GM19328 (cell line): ENCODE results near the gene ARAP1.

Experiments used
- ATAC-seq: cut with Tn5 transposase; IDR thresholded peaks from one replicate; pipeline ENCODE4 v1.9.1; 2021; ENCODE audit warnings: mild to moderate bottlenecking, moderate library complexity; ENCODE audit not compliant: unreplicated experiment

The ARAP1 gene

DNA sequence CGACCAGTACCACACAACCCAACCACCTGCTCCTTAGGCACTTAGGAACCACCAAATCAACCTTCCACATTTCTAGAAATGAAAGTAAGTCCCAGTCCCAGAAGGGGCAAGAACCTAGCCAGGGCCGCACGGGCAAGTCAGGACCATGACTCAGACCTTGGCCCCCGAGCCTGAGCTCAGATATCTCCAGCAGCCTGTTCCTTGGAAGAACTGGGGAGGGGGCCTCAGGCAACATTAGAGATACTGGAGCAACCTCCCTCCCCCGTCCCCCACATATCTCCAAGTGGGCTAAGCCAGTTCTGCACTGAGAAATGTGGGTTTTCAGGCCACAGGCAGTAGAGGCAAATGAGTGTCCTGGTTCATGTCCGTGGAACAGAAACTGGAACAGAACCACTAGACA, 7.7 kb downstream of the ARAP1 start:
- no peak for ATAC-seq

DNA sequence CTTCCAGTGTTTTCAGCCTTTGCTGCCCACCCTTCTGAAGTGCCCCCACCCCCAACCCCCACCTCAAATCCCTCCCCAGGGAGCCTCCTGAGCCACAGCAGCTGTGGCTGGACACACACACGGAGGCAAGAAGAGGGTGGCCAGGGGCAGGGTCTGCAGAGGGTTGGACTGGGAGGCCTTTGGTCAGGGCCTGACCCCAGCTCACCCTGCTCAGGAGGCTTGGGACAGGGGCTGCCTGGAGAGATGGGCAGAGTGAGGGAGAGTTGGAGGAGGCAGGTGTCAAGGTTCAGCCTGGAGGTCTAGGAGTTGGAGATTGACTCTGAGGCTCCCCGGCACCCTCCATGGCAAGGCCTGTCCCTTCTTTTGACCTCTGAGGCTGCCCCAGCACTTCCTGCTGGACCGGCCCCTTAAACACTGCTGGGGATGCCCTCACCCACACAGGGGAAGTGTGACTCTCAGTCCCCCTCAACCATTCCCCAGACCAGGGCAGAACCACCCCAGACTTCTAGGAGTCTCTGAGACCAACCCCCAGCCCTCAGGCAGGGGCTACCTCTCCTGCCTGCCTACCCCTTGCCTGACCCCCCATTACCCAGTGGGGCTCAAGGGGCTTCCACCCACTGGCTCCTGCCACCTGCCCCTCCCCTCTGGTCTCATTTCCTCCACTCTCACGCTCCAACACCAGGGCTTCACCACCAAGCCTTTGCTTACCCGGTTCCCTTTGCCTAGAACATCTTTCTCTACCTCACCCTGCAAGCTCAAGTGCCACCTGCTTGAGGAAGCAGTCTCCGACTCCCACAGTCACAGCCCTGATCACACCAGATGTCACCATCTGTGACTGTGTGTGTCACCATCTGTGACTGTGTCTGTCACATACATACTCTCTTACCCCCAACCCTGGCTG, 8.6 kb downstream of the ARAP1 start:
- ATAC-seq, result peak; percentile 53

DNA sequence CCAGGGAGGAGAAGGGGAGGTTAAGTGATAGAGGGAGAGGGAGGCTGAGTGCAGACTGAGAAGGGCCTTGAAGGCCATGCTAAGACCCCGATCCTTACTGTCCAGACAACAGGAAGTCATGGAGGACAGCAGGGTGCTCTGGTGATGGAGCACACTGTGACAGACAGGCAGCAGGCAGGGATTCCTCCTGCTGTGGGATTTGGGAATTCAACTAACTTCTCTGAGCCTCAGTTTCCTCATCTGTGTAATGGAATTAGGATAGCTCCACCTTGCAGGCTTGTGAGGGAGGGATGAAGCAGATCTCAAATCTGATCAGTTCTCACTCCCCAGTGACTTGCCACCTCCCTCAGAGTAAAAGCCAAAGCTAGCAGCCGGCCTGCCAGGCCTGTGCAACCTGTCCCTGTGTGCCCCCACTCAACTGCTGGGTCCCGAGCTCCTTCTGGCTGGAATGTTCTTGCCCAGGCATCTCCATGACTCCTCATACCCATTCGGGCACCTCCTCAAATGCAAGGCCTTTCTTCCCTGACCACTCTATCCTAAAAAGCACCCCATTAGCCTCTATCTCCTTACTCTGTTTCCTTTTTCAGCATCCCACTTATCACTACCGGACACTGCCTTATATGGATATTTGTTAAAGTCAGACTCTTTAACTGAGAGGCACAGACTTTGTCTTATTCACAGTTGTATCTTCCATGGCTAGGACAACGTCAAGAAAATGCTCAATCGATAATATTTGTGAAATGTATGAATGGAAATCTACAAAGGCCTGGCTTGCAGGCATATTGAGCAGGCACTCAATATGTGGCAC, 9.5 kb downstream of the ARAP1 start:
- no peak for ATAC-seq

DNA sequence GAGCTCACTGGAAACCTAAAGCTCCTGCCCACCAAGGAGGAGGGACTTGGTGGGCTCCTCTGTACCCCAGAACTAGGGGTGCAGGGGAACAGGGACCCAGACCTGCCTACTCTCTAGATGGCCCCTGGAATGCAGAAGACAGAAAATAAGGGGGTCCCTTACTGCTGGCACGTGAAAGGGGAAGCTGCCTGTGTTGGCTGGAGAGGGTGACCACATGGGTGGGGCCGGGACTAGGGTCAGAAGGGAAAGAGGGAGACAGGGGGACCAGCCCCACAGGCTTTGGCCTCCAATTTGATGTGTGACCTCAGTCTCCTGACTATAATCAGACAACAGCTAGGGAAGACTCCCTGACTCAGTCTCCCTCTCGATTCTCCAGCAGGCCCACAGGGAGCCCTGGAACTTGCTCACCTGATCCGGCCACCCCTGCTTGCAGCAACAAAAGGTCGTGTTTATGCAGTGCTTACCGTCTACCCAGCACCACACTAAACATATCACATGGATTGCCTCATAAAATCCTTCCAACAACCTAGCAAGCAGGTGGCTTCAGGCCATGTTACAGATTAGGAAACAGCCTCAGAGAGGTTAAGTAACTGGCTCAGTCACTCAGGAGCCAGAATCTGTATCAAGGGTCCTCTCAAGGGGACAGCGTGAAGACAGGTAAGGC, 10.2 kb downstream of the ARAP1 start:
- no peak for ATAC-seq

DNA sequence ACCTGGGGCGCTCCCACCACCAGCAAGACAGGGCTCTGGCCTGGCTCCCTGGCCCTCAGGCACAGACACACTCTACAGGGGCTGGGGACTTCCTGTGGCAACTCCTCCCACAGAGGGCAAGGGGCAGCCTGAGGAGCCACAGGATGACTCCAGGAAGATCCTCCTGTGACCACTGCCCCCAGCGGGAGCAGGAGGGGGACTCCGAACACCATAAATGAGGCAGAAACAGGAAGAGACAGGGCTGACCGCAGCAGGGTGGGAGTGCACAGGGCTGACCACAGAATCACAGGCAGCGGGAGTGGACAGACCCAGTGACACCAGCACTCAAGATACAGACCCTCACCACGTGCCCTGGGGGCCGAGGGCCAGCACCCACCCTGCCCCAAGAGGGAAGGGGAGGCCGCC, 10.8 kb downstream of the ARAP1 start:
- no peak for ATAC-seq

DNA sequence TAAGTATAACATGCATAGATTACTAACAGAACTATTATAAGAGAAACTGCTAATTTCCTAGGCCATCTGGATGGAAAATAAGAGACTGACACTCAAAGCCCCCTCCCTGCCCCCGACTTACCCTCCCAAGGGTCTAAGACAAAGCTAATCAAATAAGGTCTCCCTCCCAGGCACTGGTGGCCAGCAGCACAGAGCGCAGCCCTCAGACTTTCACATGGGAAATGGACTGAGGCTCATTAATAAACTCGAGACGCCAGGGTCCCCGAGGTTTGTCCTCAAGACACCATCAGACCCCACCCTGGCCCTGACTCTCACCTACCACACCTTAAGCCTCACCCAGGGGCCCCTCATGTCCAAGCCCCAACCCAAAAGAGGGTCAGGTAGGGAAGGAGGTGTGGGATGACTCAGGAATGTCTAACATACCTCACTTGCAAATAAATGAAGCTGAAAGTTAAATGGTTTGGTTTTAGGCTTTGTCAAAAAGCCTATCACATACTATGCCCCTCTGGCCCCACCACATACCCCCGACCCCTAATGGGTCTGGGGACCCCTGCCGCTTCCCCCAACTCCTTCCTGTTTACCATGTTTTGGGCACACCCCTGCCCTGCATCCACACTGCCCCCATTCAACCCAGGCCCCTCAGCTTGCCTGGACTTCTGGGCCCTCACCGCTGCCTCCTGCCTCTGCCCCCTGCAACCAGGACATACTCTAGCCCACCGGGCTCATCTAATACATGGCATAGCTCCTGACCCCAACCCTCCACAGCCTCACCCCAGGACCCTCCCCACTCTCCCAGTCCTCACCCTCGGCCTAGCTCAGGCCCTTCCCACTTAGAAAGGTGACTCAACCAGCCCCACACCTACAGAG, 11.4 kb downstream of the ARAP1 start:
- ATAC-seq, result no peak

DNA sequence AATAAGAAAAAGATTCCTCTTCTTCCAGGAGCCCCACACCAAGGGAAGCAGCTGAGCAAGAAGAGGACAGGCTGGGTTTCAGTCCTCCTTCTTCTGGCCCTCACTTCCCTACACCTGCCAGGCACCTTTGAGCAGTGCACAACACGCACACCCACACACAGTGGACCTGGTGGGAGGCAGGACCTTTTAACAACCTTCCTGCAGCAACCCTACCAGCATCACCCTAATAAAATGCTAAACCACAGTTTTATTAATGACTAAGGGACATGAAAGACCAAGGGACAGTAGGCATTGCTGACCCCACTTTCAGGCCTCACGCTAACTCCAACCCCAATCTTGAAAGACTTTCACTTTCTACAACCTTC, 12.2 kb downstream of the ARAP1 start:
- ATAC-seq, result no peak

DNA sequence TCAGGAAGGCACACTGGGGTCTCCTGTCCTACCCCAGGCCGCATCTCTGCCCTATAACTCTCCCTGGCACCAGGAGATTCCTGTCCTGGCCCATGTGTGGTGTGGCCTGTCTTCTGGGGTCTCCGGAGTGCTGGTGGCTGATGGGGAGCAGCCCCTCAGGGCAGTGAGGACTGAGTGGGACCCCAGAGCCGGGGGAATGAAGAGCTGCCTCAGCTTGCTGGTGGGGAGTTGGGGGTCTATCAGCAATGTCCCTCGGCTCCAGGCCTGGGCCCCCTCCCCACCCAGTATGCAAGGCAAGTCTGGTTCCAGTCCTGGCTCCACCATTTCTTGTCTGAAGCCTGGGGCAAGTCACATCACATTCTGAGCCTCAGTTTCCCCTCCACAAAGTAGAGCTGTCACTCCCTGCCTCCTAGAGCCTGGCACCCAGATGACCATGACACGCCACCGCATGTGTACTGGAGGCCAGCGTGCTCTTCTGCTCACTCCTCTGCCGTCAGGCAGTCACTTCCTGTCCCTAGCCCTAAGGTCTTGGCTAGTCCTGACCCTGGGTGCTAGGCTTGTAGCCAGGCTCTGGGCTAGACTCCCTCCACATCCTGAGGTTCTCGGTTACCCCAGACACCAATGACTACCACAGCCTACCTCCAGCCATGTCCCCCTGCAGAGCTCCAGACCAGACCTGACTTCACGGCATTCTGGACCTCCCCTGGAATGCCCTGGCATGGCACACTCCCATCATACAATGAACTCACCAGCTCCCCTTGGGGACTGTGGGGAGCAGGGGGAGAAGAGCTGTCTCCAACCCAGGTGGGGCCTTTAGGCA, 12.8 kb downstream of the ARAP1 start:
- no peak for ATAC-seq

DNA sequence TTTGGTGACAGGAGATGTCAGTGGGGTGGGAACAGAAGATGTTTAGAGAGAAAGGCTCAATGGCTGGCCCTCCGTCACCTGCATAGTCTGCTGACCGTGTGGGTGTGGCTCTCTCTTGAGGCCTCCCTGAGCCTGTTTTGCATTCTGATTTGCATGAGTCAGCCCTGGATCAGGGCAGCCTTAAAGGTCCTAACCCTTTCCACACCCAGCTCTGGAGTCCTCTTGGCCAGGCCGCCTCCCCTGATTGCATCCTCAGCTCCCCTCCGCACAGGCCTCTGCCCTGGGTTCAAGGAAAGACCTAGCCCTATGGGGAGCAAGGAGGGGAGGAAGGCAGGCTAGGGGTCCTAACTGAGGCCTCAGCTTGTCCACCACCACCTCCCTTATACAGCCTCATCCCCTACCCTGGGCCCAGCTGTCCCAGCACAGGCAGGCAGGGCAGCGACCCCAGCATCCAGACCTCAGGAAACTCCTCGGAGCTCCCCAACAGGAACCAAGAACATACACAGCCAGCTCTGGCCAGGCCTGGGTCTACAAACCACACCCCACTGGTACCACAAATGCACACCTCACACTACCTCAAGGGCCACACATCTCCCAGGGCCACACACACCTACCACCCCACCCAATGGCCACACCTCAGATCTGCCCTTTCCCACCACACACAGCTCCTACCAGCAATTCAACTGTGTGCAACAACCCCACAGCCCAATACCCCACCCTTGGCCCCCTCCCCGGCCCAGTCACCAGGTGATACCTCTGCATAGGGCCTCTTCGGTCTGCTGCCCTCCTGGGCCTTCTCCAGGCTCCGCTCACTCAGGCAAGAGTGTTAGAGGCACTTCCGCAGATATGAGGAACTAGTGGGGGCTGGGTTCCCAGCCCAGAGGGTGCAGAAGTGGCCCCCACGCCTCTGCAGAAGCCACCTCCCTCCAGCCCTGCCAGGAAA, 13.7 kb downstream of the ARAP1 start:
- peak; percentile 46 for ATAC-seq

DNA sequence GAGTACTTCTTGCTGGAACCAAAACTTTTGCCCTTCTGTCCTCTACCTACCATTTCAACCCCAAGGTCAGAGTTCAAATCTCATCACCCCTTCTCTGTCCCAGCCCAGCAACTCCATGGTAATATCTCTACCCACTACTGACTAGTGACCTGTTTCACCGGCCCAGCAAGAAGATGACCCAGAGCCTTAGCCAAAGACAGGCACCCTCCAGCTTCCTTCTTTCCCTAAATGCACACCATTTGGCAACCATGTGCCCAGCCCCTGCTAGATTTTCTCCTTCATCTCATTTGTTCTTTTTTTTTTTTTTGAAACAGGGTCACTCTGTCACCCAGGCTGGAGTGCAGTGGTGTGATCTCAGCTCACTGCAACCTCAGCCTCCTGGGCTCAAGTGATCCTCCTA, 14.9 kb downstream of the ARAP1 start:
- ATAC-seq, result no peak

DNA sequence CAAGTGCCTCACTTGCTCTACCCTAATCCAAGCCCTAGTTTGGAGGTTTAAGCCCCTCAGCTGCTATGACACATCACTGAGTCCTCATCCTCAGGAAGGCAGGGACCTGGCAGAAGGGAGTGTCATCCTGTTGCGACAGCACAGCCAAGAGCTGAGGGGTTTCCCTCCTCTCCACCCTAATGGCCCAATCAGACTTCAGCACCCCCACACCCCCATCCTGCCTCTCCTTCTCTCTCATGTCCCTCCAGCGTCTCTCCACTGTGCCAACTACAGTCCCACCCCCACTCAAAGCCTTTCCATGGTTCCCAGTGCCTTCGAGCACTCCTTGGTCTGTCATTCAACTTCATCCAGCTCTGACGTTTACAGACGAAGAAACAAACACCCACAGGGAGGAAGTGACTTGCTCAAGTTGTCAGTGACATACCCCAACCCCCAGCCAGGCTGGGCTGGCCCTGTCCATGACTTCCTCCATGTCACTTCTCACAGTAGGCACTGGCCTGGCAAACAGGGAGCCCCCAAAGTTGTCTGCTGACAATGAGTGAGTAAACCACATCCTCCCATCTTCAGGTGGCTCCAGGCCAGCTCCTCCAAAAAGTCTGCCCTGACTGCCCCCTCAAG, 15.6 kb downstream of the ARAP1 start:
- ATAC-seq, result no peak

DNA sequence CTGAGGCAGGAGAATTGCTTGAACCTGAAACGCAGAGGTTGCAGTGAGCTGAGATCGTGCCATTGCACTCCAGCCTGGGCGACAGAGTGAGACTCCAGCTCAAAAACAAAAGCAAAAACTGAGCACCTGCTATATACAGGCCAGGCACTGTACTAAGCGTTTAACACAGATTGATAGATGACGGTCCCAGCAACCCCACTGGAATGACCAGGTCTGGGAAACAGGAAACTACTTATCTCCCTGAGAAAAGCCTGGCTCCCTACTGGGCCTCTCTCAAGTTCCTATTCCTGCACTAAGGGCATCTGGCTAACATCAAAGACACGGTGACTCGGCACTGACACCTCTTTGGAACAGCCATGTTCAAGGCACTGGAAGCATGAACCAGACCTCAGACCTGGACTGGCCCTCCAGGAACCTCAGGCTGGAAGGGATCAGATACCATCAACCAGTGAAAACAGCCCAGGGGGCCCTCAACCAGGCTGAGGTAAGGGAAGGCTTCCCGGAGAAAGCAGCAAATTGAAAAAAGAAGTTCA, 16.6 kb downstream of the ARAP1 start:
- ATAC-seq, result no peak

DNA sequence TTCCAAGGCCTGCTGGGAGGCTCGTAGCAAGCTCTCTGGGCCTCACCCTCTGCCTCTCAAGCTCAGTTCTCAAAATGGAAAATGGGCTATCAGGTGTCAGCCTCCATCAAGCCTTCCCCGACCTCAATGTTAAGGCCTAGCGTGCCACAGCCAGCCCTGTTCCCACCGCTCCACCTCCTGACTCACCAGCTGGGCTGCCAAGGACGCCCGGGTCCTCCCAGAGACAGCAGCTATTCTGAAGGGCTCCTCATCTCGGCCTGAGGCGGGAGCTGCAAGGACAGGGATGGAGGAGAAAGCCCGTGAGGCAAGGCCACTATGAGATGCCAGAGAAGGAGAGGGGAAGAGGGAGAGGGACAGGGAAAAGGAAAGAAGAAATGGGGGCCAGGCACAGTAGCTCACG, 19.9 kb downstream of the ARAP1 start:
- ATAC-seq, result no peak

DNA sequence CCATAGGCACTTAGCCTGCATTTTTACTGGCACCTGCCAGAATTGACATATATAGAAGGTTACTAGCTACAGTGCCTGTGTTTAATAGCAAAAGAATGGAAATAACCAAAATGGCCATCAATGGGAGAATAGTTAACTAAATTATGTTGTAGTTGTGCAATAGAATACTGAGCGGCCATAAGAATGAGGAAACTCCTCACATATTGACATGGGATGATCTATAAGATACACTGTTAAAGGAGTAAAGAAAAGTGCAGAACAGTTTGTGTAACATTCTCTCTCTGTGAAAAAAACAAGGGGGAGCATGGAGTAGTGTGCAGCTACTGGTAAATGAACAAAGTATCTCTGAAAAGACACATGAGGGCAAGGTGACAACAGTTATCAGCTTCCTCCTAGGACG, 21.5 kb downstream of the ARAP1 start:
- no peak for ATAC-seq

DNA sequence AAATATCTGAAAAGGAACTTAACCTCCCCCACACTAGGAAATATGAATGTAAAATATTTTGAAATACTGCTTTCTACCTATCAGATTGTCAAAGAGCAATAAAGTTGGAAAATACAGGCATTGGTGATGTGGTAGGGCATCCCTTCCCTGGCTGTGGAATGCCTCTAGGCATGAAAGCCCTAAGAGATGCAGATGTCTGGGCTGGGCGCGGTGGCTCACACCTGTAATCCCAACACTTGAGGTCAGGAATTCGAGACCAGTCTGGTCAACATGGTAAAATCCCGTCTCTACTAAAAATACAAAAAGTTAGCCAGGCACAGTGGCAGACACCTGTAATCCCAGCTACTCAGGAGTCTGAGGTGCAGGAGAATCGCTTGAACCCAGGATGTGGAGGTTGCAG, 22.0 kb downstream of the ARAP1 start:
- no peak for ATAC-seq

DNA sequence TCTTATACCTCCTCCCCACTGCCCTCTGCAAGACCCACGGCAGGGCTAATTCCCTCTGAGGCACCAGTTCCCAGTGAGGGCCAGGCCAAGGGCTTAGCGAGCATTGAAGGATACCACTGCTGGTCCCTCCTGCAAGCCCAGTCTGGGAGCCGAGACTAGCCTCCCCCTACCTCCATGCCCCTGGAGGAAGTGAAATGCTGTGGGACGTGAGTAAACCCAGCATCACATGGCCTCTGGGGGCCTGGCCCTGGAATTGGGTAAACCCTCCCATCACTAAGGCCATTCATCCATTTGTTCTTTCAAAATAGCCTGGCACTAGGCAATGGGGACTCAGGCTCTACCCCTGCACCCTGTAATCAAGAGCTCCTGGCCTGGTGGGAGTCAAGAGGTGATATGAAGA, 24.7 kb downstream of the ARAP1 start:
- no peak for ATAC-seq

DNA sequence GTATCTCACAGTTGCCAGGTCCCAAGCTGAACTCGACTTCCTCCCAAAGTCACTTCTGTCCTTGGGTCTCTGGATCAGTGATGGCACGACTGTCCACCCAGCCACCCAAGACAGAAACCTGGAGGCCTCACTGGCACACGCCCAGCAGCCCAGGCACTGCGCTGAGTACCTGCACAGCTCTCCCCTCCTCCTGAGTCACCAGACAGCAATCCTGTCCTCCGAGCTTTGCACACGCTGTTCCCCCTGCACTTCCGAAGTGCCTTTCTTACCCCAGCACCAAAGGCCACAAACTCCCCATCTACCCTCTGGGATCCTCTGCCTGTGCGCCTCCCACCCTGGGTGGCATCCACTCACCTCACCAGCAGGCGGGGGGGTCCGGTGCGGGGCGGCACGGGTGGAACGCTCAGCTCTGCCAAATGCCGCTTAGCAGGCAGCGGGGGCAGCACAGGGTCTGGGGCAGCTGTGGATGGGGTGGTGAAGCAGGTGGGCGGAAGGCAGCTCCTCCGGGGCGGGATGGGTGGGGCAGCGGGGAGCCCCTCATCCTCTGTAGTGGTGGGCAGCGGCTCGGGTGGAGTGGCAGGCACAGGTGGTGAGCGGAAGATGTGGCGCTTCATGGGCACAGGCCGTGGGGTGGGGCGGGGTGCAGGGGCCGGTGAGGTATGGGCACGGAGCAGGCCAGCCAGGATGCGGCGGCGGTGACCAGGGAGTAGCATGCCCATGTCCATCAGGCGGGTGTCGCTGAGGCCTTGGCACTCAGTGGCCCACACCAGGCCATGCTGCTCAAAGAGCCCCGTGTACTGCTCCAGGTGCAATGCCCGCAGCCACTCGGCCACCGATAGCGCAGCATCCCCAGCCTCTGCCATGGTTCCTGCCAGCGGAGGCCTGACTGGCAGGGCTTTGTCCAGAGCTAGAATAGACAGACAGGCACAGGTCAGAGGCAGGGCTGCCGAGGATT, 25.7 kb downstream of the ARAP1 start:
- no peak for ATAC-seq
